Stimulated activated CD4-positive, alpha-beta T cell treated with anti-CD3 and anti-CD28 coated beads, Interleukin-15, amount 100 ng/mL, for 48 hours (primary cell): ENCODE results near the gene MED1.
A peak's percentile ranks its signal among the peaks of the same experiment; 100 is the strongest.
"Not testable (repeated sequence)": the region's sequence is repeated elsewhere in the genome, so short reads cannot be mapped to it uniquely, and the experiment has no call there.

Experiments used
- DNase-seq, 2 donors: peaks; one replicate each; pipeline ENCODE4 v3.0.0-alpha.2; 2020; ENCODE audit warnings: low read depth in 2 of 2

Gene MED1

DNA sequence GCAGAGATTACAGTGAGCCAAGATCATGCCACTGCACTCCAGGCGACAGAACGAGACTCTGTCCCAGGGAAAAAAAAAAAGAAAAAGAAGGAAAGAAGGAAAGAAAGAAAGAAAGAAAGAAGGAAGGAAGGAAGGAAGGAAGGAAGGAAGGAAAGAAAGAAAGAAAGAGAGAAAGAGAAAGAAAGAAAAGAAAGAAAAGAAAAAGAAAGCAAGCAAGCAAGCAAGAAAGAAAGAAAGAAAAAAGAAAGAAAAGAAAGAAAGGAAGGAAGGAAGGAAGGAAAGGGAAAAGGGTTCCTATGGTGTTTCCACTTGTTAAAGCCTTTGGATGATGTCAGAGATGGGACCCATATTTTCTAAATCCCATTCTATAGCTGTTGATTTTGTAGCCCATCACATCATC, 11.2 kb downstream of the MED1 start:
- DNase-seq, result not testable (repeated sequence)

DNA sequence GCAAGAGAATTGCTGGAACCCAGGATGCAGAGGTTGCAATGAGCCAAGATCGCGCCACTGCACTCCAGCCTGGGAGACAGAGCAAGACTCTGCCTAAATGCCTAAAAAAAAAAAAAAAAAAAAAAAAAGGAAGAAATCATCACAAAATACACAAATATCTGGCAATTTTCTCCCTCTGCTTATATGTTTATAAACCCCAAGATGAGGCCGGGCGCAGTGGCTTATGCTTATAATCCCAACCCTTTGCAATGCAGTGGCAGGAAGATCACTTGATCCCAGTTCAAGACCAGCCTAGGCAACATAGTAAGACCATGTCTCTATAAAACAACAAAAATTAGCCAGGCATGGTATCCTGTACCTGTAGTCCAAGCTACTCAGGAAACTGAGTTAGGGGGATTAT, 21.5 kb downstream of the MED1 start:
- no peak for DNase-seq

DNA sequence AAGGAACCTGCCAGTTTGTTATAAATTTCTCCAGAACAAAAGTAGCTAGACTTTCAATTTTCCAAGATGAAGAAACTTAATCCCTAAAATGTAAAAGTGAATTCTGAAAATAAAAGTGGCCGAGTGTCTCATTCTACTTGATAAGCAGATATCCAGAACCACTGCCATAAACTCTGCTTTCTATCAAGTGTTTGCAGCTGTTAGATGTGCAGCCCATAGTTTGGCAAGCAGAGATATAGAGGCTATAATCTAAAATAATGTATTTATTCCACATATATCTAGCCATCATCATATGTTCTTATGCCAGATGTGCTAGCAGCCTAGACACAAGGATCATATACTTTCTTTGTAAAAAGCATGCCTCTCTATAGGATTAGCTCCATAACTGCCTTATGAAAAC, 34.9 kb downstream of the MED1 start:
- DNase-seq, result no peak

DNA sequence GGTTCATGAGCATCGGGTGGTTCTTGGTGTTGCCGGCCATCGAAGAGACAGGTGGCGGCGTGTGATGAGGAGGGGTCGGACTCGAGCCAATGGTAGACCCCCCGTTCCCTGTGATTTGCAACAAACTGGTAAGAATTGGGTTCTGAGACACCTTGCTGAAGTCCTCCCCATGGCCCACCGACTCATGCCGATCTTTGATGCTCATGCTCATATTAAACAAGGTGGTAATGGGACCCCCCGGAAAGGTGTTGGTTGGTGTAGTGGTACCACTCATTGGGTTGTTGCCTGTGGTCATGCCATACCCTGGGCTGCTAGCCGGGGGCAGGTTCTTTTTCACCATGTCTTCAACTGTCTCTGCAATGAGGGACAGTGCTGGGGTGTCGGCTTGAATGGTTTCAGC, 40.8 kb downstream of the MED1 start:
- no peak for DNase-seq

DNA sequence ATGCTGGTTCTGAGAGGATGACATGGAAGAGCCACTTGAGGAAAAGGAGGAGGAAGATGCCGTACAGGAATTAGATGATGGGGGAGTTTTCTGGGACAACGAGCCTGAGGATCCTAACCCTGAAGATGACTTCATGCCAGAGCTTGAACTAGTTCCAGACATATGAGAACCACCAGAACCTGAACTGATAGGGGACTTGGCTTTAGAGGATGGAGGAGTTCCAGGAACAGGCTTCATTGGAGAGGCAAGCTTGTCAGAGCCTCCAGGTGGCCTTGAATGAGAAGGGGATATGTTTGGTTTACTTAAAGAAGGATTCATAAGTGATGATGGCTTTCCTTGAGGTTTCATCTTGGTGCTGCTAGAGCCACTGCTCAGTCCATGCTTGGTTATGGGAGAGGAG, 42.7 kb downstream of the MED1 start:
- DNase-seq, result no peak

DNA sequence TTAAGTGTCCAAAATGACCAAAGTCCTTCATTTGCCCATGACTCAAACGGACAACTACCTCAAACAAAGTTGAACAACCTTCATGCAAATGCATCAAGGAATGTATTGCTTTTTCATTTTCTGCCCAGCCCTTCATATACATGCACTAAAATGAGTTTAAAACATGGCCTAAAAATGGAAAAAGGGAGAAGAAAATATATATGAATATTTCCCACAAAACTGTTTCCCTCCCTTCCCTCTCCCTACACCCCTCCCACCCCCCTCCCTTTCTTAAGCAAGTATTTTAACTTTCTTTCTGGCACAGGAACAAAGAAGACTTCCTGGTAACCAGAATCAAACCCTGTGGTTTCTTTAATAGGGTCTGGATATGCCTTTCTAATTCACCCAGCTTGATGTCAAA, 44.1 kb downstream of the MED1 start:
- no peak for DNase-seq

DNA sequence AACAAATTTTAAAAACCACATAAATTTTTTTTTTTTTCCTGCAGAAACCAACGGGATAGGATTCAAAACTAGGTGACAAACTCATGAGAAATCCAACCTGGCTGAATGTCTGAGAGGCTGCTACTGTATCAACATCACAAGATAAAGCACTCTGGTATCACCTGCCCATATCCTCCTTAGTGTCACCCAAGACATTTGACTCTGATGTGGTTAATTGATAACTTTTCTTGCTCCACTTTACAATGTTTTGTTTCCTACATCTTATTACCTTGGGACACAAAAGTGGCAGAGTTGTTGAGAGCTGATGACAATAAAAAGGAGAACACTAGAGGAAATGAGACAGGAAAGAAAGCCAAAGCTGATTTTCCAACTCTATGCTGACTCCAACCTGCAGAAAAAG, 45.6 kb downstream of the MED1 start:
- no peak for DNase-seq

DNA sequence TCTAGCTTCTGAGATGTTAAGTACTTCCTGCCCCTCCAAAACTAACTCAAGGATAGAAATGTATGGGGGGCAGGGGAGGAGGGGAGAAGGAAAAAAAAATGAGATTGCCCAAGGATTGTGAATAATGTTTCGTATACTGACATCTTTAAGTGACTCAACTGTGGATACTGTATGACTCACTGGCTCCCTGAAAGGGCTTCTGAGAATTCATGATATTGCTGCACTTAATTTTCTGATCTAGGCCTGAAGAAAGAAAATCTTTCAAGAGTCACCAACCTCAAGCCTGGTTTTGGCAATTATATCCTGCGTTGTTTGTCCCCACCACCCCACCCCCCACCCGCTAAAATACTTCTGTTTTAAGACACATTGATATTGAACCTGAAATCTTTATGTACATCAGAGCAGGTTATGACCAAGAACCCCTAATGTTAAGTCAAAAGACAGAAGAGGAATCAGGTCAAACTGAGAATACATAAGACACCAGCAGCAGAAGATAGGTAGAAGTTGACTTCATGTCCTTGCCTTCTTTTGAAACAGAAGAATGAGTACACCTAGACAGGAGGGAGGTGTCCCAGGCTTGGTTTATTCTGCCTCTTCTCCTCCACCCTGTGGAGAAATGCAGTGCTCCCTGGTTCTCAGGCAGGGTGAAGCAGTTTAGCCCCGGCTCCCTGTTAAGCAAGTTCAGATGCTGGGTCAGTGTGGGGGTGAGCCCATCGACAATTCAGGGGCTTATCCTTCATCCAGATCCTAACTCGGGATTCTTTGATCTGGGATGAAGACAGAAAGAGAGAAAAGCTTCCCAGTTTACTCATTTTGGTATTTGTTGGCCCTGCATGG, 46.3 kb downstream of the MED1 start:
- peak in 1 of 2 donors; percentile 19 for DNase-seq

DNA sequence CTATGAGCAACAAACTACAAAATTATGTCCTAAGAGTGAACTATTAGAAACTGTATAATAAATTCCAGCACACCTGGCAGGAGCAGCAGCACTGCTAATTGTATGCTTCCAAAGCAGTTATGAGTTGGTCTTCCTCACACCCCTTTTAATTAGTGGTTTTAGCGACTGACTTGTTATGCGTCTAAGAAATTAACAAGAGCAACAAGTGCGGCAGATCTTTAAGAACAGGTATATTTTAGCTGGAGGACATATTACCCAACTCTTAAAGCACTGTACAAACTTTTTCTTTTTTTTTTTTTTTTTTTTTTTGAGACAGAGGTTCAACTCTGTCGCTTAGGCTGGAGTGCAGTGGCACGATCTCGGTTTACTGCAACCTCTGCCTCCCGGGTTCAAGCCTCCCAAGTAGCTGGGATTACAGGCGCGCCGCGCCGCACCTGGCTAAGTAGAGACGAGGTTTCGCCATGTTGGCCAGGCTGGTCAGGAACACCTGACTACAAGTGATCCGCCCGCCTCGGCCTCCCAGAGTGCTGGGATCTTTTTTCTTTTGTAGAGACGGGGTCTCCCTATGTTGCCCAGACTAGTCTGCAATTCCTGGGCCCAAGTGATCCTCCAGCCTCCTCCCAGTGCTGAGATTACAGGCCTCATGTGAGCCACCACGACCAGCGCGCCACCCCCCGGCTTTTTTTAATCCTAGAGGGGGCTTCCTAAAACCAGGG, 48.0 kb downstream of the MED1 start:
- no peak for DNase-seq

DNA sequence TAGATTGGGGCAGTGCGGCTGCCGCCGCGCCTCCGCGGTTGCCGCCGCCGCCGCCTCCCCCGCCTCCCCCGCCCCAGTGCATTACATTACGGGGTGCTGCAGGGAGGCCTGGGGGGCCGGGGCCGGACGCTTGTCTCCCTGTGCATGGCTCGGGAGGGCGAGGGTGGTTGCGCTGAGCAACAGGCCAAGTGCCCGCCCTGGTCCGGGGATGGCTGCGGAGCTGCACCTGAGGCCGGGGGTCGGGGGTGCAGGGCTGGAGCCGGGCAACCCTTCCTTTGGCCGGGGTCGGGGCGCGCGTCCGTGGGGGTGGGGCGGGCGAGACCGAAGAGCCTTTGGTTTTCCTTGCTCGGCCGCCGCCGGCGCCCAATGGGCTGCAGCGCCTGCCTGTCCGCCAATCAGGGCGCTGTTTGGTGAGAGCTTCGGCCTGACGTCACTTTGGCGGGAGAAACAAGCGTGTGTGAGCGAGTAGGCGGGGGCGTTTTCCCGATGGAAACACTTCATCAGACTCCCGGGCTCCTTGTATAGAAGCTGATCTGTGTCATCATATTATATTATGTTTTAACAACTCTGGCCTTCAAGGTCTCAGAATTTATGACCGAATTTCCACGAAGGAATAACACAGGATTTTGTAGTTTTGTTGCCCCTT, 48.7 kb downstream of the MED1 start:
- DNase-seq, result peak; percentile 86 to 89

DNA sequence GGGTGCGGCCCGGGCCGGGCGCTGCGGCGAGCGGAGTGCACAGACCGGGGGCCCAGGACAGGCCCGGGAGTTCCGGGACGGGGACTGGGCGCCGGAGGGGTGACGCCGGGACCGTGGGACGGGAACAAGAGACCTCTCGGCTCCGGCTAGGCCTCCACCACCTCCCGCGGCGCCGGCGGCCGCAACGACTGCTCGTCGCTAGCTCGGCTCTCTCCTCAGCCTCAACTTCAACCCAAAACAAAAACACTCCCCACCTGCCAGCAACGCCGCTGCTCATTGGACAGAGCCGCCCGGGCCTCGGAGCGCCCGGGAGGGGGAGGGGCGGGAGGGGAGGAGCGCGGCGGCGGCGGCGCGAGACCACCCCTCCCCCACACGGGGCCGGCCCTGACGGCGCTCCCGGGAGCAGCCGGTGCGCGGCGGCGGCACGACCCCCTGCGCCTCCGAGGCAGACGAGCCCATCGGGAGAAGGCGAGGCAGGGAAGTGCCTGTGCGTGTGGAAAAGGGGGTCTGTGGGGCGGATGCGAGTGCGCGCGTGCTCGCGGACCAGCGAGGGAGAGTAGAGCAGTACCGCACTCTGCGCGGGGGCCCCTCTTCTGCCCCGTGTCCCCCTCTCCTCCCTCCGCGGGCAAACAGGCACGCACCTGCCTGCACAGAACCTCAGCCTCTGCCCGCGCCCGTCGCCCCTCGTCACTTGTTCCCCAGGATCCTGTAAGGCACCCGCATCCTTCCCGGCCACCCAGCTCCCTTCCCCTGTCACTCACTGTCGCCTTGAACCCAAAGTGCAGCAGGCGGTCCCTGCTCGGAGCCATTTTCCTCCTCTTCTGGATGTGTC, 49.4 kb downstream of the MED1 start, which contains the start of gene FBXL20:
Gene FBXL20 (minus strand): TSS at position 215 of the 832 bp plus-strand sequence. CDS start 224 bp downstream, outside the sequence.
- DNase-seq, result peak; percentile 85 to 94

DNA sequence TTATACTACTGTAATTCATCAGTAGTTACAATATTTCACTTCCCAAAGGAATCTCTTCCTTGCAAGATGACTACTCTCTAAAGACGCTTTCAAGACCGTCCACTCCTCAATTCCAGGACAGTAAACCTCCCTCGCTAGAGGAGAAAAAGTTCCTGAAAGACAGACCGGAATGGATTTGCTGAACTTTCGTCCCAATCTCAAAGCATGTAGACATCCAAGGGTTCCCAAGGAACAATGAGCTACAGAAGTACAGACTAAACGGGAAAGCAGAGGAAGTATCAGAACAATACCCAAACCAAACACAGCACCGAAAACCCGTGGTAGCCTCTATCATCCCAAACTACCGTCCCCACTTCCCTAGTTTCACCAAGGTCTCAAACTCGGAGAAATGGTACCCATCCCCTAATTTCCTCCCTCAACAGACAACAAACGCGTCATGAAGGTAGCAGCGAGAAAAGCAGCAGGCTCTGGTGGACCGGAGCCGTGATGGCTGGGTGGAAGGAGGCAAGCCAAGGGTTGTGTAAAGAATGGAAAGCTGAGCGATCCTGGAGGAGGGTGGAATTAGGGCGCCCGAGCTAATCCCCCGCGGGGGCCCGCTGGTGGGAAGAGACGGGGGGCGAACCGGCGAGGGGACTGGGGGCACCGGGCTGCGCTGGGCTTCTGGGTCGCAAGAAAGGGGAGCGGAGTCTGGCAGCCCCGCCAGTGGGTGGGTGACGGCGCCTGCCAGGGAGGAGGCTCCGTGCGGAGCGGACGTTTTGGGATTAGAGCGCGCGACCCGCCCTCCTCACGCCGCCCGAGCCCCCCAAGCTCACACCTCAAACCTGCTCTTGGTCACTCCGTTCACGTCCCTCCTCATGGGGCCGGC, 50.3 kb downstream of the MED1 start:
- DNase-seq, result no peak

DNA sequence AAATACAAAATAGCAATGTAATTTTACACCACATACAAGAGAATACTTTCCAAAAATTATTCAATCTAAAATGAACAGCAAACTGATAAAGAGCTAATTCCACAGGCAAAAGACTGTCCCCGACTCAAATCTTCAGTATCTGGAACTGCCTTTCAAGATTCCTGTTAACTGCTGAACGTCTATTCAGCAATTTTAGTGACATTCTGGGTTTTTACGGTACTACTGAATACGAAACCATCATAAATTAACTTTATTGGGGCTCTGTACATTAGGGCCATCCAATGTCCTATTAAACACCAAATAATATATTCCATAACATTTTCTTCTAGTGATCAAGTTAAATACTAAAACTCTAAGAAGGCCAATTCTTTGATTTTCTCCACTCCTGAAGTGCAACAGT, 51.3 kb downstream of the MED1 start:
- DNase-seq, result no peak

DNA sequence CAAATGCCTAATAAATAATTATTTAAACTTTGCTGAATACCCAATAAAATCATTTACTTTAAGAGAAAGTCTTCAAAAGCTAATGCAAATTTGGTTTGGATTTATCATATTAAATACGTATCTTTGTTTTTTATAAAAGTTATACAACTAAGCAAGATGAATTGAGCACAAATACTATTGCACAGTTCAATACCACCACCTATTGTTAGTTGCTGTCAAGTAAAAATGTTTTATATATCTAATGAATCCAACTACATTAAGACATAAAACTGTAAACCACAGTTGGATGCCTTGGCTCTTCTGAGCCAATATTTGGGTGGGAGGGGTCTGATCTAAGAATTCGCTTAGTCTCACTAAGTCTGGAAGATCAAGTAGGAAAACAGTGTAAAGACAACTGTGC, 57.3 kb downstream of the MED1 start:
- DNase-seq, result no peak

DNA sequence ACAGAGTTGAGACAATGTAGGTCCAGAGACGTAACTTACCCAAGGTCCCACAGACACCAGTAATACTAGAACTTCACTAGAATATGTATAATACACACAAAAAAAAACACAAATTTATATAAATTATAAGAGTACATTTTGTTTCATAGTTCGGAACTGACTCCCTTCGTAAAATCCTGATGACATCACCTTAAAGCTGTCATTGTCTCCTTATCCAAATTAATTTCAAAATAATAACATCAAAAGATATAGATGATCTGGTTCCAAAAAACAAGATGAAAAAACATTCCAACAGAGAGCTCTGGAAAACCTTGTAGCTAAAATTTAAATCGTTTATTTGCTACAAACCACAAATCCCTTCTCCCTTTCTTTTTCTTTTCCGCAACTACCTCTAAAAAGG, 59.6 kb downstream of the MED1 start:
- DNase-seq, result no peak

DNA sequence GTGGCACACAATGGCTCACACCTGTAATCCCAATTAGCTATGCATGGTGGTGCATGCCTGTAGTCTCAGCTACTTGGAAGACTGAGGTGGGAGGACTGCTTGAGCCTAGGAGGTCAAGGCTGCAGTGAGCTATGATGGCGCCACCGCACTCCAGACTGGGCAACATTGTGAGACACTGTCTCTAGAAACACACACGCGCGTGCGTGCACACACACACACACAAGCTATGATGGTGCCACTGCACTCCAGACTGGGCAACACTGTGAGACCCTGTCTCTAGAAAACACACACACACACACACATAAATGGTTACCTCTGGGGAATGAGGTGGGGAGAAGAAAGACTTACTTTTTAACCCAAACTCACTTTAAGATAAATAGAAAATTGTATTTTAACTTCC, 66.0 kb downstream of the MED1 start:
- DNase-seq, result no peak

DNA sequence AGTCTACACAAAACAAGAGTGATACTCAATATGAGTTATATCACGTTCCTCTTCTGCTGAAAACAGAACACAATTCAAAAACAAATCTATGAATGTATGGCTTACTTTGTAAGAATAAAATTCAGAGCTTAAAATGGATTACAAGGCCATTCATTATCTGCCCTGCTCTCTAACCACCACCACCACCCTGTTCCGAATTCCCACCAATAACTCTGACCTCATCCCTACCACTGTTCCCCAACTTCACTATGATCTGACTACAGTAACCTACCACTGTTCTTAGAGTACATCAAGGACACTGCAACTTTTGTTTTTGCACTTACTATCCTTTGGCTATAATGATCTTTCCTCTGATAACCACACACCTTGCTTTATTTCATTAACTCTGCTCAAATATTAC, 70.9 kb downstream of the MED1 start:
- DNase-seq, result no peak

DNA sequence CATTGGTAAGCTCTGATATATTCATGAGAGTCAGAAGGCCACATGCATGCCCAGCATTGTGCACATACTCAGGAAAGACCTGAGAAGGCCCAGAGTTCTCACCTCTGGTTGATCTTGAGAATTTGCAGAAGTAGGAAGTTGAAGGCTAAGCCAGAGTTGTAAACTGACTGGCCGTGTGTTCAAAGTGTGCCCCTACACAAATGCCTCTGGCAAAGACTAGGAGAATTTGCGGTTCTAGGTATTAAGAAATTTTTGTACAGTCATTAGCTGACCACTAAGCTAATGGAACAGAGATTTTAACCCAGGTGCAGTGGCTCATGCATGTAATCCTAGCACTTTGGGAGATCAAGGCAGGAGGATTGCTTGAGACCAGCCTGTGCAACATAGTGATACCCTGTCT, 74.6 kb downstream of the MED1 start:
- DNase-seq, result no peak

DNA sequence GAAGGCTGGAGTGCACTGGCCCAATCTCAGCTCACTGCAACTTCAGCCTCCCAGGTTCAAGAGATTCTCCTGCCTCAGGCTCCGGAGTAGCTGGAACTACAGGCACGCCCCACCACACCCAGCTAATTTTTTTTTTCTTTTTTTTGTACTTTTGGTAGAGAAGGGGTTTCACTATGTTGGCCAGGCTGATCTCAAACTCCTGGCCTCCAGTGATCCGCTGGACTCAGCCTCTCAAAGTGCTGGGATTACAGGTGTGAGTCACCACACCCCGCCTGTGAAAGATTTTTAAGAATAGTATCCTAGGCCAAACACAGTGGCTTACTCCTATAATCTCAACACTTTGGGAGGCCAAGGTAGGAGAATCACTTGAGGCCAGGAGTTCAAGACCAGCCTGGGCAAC, 83.3 kb downstream of the MED1 start:
- DNase-seq, result not testable (repeated sequence)

DNA sequence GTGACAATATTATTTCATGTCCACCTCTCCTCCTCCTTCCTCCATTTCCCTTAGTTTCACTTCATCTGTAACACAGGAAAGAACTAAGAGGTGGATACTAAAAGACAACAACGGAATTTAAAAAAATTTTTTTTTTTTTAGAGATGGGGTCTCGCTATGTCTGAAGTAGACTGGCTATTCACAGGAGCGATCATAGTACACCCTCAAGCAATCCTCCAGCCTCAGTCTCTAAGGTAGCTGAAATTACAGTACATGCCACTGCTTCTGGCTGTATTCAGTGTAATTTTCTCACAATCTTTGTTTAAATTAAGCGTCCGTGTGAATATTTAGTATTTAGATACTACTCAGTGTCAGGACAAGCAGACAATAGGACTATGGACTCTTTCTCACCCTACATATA, 85.2 kb downstream of the MED1 start:
- DNase-seq, result no peak

DNA sequence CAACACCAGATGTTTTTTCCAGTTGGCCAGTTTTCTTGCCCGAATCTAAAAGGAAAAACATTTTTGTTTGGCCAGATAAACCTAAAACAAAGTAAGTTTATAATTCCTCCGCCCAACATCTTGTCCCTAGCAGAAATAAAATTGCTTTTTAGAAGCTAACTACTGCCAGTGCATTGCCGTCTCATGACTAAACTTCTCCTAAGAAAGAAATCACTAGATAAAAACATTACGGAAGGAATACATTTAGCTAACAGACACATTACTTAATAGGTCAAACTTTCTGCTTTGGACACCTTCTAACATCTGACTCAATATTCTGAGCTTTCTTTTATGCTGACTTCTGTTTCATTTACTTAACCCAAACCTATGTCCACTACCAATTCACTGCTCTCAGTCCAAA, 85.8 kb downstream of the MED1 start:
- DNase-seq, result no peak
